K562 (cell line): ENCODE data around the gene ZDHHC11.
"Not testable (repeated sequence)": the region's sequence is repeated elsewhere in the genome, so short reads cannot be mapped to it uniquely, and the experiment has no call there.

Experiments
- TF ChIP-seq, protein P1 (sequence below): sonication (generic); formaldehyde crosslinking; IDR thresholded peaks from 2 replicates; pipeline ENCODE4 v1.9.0; 2022; ENCODE audit warnings: mild to moderate bottlenecking, missing genetic modification reagents
- TF ChIP-seq, protein P2 (sequence below): fragments of 450-650 bp; IDR thresholded peaks from 2 replicates; pipeline ENCODE4 v1.7.1; 2018; ENCODE audit warnings: mild to moderate bottlenecking, low read depth; ENCODE audit not compliant: partially characterized antibody
- TF ChIP-seq, protein P3 (sequence below), 3 experiments: IDR thresholded peaks in 2 of 3; conservative IDR thresholded peaks in 1 of 3; 2 replicates each; pipeline ENCODE4 v1.5.1; 2011 to 2012; ENCODE audit warnings: low read length in 3 of 3, mild to moderate bottlenecking in 3 of 3, control low read depth in 2 of 3, improper control_type of control experiment in 1 of 3, inconsistent platforms in 1 of 3, low read depth in 1 of 3, mixed read lengths in 1 of 3, moderate library complexity in 1 of 3; ENCODE audit not compliant: insufficient read depth in 2 of 3

DNA sequence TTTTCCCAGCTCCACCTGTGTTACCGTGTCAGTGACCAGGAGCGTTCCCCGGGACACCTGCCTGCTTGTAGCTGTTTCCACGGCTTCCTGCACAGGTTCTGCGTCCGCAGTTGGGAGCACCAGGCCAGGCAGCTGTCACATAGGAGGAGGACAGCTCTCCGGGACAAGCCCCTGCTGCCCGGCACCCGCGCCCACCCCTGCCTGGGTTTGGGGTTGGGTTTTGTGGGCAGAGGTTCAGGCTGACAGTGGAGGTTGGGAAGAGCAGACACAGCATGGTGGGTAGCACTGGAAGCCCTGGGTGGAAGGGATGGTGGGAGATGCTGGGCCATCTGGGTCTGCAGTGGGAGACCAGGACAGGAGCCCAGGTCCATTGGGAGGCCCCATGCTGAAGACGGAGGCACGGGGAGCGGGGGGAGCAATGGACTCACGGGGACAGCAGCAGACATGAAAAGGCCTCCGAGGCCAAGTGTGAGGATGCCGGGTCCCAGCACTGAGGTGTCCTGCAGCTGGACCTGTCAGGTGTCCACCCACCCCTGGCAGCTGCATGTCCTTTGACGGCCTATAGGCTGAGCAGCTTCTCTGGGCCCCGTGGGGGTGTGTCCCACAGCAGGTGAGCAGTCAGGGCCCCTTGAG lies 63.4 kb downstream of the ZDHHC11 start:
- TF ChIP-seq, protein P1, sequence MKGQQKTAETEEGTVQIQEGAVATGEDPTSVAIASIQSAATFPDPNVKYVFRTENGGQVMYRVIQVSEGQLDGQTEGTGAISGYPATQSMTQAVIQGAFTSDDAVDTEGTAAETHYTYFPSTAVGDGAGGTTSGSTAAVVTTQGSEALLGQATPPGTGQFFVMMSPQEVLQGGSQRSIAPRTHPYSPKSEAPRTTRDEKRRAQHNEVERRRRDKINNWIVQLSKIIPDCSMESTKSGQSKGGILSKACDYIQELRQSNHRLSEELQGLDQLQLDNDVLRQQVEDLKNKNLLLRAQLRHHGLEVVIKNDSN: not testable (repeated sequence)
- TF ChIP-seq, protein P2, sequence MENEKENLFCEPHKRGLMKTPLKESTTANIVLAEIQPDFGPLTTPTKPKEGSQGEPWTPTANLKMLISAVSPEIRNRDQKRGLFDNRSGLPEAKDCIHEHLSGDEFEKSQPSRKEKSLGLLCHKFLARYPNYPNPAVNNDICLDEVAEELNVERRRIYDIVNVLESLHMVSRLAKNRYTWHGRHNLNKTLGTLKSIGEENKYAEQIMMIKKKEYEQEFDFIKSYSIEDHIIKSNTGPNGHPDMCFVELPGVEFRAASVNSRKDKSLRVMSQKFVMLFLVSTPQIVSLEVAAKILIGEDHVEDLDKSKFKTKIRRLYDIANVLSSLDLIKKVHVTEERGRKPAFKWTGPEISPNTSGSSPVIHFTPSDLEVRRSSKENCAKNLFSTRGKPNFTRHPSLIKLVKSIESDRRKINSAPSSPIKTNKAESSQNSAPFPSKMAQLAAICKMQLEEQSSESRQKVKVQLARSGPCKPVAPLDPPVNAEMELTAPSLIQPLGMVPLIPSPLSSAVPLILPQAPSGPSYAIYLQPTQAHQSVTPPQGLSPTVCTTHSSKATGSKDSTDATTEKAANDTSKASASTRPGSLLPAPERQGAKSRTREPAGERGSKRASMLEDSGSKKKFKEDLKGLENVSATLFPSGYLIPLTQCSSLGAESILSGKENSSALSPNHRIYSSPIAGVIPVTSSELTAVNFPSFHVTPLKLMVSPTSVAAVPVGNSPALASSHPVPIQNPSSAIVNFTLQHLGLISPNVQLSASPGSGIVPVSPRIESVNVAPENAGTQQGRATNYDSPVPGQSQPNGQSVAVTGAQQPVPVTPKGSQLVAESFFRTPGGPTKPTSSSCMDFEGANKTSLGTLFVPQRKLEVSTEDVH: not testable (repeated sequence)
- TF ChIP-seq, protein P3, sequence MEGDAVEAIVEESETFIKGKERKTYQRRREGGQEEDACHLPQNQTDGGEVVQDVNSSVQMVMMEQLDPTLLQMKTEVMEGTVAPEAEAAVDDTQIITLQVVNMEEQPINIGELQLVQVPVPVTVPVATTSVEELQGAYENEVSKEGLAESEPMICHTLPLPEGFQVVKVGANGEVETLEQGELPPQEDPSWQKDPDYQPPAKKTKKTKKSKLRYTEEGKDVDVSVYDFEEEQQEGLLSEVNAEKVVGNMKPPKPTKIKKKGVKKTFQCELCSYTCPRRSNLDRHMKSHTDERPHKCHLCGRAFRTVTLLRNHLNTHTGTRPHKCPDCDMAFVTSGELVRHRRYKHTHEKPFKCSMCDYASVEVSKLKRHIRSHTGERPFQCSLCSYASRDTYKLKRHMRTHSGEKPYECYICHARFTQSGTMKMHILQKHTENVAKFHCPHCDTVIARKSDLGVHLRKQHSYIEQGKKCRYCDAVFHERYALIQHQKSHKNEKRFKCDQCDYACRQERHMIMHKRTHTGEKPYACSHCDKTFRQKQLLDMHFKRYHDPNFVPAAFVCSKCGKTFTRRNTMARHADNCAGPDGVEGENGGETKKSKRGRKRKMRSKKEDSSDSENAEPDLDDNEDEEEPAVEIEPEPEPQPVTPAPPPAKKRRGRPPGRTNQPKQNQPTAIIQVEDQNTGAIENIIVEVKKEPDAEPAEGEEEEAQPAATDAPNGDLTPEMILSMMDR (IDR thresholded peaks at IDR 0.05 in 2 of 3, conservative IDR thresholded peaks at IDR 0.05 in 1 of 3; ENCODE audit: insufficient read depth in 2 of 3, low read depth in 1 of 3, low read length in 3 of 3): not testable (repeated sequence)
